ENCODE data around the gene NSL1. TPM values are rescaled to one million over a fixed set of nuclear protein-coding genes. Genes with fewer than 3 reads are reported as not detected.

The NSL1 gene
- total and polyA plus RNA-seq, 2 donors from 2014 or later (not counting 2 experiments from before 2014, with no cell fraction given): 15.1 to 30.3 TPM

Other genes with a start within 250 kb of the NSL1 start
- gene ATF3, start 183.0 kb downstream of the NSL1 start, total RNA-seq: 3.3 and 5.4 TPM in 2 replicates
- gene ATF3, start 183.0 kb downstream of the NSL1 start, polyA plus RNA-seq: 3.3 and 4.8 TPM in 2 replicates
- 0.35 and 0.37 TPM in 2 replicates for gene BATF3, start 91.9 kb downstream of the NSL1 start, total RNA-seq
- gene BATF3, start 91.9 kb downstream of the NSL1 start, polyA plus RNA-seq: 0.38 and 0.53 TPM in 2 replicates
- 8.7 and 9.4 TPM in 2 replicates for gene TATDN3, start 117 bp upstream of the NSL1 start, total RNA-seq
- gene TATDN3, start 117 bp upstream of the NSL1 start, polyA plus RNA-seq: 8.3 and 8.9 TPM in 2 replicates
- gene SPATA45, start 55.9 kb upstream of the NSL1 start, total RNA-seq: 0.44 TPM in 1 of 2 replicates, not detected in the other
- 0.19 TPM in 1 of 2 replicates, not detected in the other for gene SPATA45, start 55.9 kb upstream of the NSL1 start, polyA plus RNA-seq
- gene FLVCR1, start 66.5 kb upstream of the NSL1 start, total RNA-seq: 11.0 and 11.3 TPM in 2 replicates
- gene FLVCR1, start 66.5 kb upstream of the NSL1 start, polyA plus RNA-seq: 4.4 and 6.0 TPM in 2 replicates
- 0.14 and 0.27 TPM in 2 replicates for gene VASH2, start 158.8 kb upstream of the NSL1 start, total RNA-seq
- 0.06 and 0.07 TPM in 2 replicates for gene VASH2, start 158.8 kb upstream of the NSL1 start, polyA plus RNA-seq
- 26.9 and 27.7 TPM in 2 replicates for gene ANGEL2, start 224.1 kb upstream of the NSL1 start, total RNA-seq
- gene ANGEL2, start 224.1 kb upstream of the NSL1 start, polyA plus RNA-seq: 5.9 and 7.1 TPM in 2 replicates